ENCODE data around the gene CORO7.

DNA sequence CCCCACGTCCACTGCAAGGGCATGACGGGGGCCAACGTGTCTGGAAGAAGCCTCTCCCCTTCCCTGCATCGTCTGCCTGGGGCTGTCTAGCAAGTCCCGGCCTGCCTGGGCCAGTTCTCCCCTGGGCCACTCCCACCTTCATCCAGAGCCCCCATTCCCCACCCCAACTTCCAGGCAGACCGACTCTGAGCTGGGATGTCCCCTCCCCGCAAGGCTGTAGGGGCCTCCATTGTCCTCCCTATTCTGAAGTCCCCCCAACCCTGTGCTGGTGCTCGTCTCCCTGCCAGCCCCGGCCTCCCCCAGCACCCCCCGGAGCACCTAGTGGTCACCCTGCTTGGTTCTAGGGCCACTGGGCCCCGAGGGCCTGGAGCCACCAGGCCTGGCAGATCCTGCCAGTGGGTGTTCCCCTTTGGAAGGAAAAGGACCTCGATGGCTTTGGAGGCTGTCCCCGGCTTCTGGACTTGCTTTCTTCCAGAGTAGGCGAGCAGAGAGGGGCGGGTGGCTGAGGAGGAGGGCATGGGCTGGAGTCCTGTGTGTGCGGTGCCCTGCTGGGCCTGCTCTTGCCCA is 95.7 kb downstream of the CORO7 start:
- TF ChIP-seq, protein P1, sequence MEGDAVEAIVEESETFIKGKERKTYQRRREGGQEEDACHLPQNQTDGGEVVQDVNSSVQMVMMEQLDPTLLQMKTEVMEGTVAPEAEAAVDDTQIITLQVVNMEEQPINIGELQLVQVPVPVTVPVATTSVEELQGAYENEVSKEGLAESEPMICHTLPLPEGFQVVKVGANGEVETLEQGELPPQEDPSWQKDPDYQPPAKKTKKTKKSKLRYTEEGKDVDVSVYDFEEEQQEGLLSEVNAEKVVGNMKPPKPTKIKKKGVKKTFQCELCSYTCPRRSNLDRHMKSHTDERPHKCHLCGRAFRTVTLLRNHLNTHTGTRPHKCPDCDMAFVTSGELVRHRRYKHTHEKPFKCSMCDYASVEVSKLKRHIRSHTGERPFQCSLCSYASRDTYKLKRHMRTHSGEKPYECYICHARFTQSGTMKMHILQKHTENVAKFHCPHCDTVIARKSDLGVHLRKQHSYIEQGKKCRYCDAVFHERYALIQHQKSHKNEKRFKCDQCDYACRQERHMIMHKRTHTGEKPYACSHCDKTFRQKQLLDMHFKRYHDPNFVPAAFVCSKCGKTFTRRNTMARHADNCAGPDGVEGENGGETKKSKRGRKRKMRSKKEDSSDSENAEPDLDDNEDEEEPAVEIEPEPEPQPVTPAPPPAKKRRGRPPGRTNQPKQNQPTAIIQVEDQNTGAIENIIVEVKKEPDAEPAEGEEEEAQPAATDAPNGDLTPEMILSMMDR (IDR thresholded peaks at IDR 0.05): no peak
- no peak for TF ChIP-seq EZH2 (IDR thresholded peaks at IDR 0.05; ENCODE audit: borderline replicate concordance, insufficient read depth, low read depth, low read length, poor library complexity, severe bottlenecking)
